Measurements from ENCODE around the gene SERPINB10.

Gene SERPINB10

GRCh38 chr18:63899206-63899605 lies 8.6 kb upstream of the SERPINB10 start:
- no peak overlapping the region for H3K4me3 ChIP-seq (ENCODE audit: low read depth, low read length)
- no peak for DNase-seq (ENCODE audit: low read depth)
- no peak for TF ChIP-seq CTCF (IDR thresholded peaks at IDR 0.05; ENCODE audit: low read depth, low read length, missing control alignments)
- in situ Hi-C loops (cut with HindIII; ENCODE audit: low sequenced_read_pairs), result no loop called here

GRCh38 chr18:63903851-63904570 lies 3.7 kb upstream of the SERPINB10 start:
- DNase-seq (ENCODE audit: low read depth), result no peak
- H3K4me3 ChIP-seq (ENCODE audit: low read depth, low read length), result no peak overlapping the region
- no peak for TF ChIP-seq CTCF (IDR thresholded peaks at IDR 0.05; ENCODE audit: low read depth, low read length, missing control alignments)
- in situ Hi-C loops (cut with HindIII; ENCODE audit: low sequenced_read_pairs), result no loop called here

GRCh38 chr18:63904694-63905093 lies 3.1 kb upstream of the SERPINB10 start:
- in situ Hi-C loops (cut with HindIII; ENCODE audit: low sequenced_read_pairs), result no loop called here
- no peak for DNase-seq (ENCODE audit: low read depth)

GRCh38 chr18:63905361-63905760 lies 2.4 kb upstream of the SERPINB10 start:
- TF ChIP-seq CTCF (IDR thresholded peaks at IDR 0.05; ENCODE audit: low read depth, low read length, missing control alignments), result no peak
- no peak overlapping the region for H3K4me3 ChIP-seq (ENCODE audit: low read depth, low read length)
- DNase-seq (ENCODE audit: low read depth), result no peak
- in situ Hi-C loops (cut with HindIII; ENCODE audit: low sequenced_read_pairs), result no loop called here

More at GRCh38 chr18:63904694-63905093, 3.1 kb upstream of the SERPINB10 start:
- TF ChIP-seq CTCF (IDR thresholded peaks at IDR 0.05; ENCODE audit: low read depth, low read length, missing control alignments), result no peak
- H3K4me3 ChIP-seq (ENCODE audit: low read depth, low read length), result no peak overlapping the region

GRCh38 chr18:63906056-63906455 lies 1.7 kb upstream of the SERPINB10 start:
- no peak for TF ChIP-seq CTCF (IDR thresholded peaks at IDR 0.05; ENCODE audit: low read depth, low read length, missing control alignments)
- H3K4me3 ChIP-seq (ENCODE audit: low read depth, low read length), result no peak overlapping the region
- no peak for DNase-seq (ENCODE audit: low read depth)
- in situ Hi-C loops (cut with HindIII; ENCODE audit: low sequenced_read_pairs), result no loop called here

- no peak overlapping the region for H3K4me3 ChIP-seq (ENCODE audit: low read depth, low read length)
- no peak for TF ChIP-seq CTCF (IDR thresholded peaks at IDR 0.05; ENCODE audit: low read depth, low read length, missing control alignments)
- no peak for DNase-seq (ENCODE audit: low read depth)
- in situ Hi-C loops (cut with HindIII; ENCODE audit: low sequenced_read_pairs), result no loop called here
These were observed 1.1 kb downstream of the SERPINB10 start for GRCh38 chr18:63908858-63909257.
